NCI-H446 treated with DMSO at 0.1 percent for 48 hours (cell line): Measurements from ENCODE around the gene SETBP1.

Experiments
- DNase-seq: peaks from one replicate; lab custom pipeline; 2025; lab: John Stamatoyannopoulos, UW

The SETBP1 gene

DNA sequence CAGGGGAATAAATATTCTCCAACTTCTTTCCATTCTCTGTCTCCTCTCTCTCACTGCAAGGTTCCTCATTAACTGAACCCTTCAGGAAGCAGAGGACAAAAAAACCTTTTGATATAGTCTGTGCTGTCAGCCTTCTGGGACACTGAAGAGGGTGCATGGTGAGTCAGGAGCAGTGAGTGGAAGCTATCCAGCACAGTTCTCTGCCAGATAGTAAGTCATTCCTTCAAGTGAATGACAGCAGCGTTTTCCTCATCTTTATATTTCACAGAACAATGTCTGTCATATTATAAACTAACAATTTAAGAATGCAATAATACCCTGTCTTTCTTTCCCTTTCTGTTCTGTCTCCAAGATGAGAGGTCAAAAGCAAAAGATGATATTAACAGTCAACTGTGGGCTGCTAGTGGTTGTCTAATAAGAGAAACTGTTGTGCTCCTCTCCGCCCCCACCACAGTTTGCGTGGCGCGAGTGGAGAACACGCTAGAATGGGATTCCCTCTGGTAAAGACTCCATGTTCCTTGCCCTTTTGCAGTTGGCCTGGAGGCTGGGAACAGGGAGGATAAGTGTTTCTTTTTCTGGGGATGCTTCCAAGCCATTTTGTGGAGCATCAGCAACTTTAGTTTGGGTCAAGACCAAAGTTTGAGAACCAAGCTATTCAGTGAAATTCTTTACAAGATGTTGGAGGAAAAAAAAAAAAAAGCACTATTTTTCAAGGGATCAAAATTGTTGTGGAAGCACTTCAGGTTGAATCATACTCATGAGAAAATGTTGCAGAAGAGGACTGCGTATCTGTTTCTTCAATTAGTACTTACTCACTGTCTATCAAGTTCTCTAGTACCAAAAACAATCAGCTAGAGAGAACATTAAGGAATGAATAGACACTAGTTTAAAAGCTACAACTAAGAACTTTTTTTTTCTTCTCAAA is 430.2 kb downstream of the SETBP1 start:
- DNase-seq, result peak; percentile 39

DNA sequence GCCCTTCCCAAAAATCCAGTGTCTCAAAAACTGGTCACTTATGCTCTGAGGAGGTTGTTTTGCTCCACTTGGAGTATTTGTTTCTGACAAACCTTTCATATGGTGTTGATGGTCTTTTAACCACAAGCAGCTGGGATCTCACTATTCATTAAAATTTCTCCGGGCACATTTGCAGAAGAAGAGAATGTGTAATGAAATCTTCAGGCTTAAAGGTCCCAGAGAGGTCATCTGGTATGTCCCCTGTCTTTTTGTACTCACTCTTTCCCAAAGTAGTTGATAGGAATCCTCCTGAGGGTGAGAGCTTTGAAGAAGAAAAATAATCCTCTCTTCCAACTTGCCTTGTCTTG is 430.8 kb downstream of the SETBP1 start:
- no peak for DNase-seq

DNA sequence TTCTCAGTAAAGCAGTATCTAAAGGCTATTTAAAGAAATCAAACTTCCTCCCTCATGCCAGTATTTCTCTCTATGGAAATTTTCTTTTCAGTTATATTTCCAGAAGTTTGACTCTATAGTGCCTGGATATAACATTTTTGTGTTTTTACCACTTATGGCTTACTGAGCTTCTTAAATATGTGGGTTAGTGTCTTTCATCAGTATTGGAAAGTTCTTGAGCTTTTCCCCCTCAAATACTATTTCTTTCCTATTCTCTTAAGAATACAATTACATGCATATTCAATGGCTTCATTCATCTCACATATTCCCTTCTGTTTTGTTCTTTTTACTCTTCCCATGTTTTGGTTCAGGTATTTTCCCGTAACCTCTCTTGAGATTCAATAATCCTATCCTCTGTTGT is 432.0 kb downstream of the SETBP1 start:
- DNase-seq, result no peak

DNA sequence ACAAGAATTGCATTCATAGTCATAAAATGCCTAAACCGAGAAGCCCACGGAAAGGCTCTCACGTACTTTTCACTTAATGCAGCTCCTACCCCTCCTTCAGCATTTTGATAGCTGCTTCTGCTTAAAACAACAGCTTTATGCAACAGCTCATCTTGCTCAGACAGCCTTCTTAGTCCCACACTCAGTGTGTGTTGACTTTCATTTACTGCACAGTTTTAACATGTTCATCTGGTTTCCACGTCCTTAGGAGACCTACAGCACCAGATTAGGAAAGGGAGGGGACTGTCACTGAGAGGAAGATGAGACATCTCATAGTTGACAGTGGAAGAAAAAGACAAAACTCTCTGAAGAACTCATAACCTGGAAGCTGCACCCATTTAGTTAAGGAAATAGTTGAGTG is 435.4 kb downstream of the SETBP1 start:
- no peak for DNase-seq
